HEK293 (cell line): ENCODE measurements around the gene DNAJB1.

Source experiments
- ZNF274 ChIP-seq, 2 experiments: fragments of 200-500 bp in 1 of 2; fragments of 450-650 bp in 1 of 2; sonication (Bioruptor generic) in 1 of 2; formaldehyde crosslinking in 1 of 2; IDR thresholded peaks; 2 replicates each; pipeline versions ENCODE4 v1.5.1 to v1.6.1; 2014 to 2016; ENCODE audit warnings: borderline replicate concordance in 1 of 2, inconsistent platforms in 1 of 2, low read length in 1 of 2, missing biosample characterization in 1 of 2, missing genetic modification characterization in 1 of 2
- TF ChIP-seq, protein P1 (sequence below): fragments of 450-650 bp; formaldehyde crosslinking; IDR thresholded peaks from 2 replicates; pipeline ENCODE4 v1.5.1; 2016; ENCODE audit warnings: missing biosample characterization, missing genetic modification characterization, borderline replicate concordance
- TF ChIP-seq, protein P2 (sequence below): fragments of 450-650 bp; formaldehyde crosslinking; IDR thresholded peaks from 2 replicates; pipeline ENCODE4 v1.5.1; 2016; ENCODE audit warnings: missing biosample characterization, missing genetic modification characterization
- TF ChIP-seq, protein P3 (sequence below): fragments of 450-650 bp; formaldehyde crosslinking; IDR thresholded peaks from 2 replicates; pipeline ENCODE4 v1.5.1; 2016; ENCODE audit warnings: missing biosample characterization, missing genetic modification characterization
- TF ChIP-seq, protein P4 (sequence below): fragments of 450-650 bp; formaldehyde crosslinking; IDR thresholded peaks from 2 replicates; pipeline ENCODE4 v1.5.1; 2017; ENCODE audit warnings: missing biosample characterization, missing genetic modification characterization

DNA sequence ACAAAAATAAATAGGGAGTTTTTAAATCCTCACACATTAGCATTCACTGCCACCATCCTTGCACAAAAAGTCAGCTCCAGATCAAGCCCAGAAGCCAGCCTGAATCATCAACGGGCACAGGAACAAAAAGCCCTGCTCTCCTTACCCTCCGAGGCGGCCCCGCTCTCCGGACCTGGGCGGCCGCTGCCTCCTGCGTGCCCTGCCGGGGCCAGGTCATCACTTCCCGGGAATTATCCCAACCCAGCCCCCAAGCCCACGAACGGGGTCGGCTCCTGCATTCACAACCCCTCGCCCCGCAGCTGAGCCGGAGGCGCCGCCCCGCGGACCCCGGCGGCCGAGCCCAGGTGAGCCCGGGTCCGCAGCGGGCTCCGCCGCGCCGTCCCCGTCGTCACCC is 754 bp downstream of the DNAJB1 start:
- TF ChIP-seq, protein P1, sequence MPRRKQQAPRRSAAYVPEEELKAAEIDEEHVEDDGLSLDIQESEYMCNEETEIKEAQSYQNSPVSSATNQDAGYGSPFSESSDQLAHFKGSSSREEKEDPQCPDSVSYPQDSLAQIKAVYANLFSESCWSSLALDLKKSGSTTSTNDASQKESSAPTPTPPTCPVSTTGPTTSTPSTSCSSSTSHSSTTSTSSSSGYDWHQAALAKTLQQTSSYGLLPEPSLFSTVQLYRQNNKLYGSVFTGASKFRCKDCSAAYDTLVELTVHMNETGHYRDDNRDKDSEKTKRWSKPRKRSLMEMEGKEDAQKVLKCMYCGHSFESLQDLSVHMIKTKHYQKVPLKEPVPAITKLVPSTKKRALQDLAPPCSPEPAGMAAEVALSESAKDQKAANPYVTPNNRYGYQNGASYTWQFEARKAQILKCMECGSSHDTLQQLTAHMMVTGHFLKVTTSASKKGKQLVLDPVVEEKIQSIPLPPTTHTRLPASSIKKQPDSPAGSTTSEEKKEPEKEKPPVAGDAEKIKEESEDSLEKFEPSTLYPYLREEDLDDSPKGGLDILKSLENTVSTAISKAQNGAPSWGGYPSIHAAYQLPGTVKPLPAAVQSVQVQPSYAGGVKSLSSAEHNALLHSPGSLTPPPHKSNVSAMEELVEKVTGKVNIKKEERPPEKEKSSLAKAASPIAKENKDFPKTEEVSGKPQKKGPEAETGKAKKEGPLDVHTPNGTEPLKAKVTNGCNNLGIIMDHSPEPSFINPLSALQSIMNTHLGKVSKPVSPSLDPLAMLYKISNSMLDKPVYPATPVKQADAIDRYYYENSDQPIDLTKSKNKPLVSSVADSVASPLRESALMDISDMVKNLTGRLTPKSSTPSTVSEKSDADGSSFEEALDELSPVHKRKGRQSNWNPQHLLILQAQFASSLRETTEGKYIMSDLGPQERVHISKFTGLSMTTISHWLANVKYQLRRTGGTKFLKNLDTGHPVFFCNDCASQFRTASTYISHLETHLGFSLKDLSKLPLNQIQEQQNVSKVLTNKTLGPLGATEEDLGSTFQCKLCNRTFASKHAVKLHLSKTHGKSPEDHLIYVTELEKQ, result no peak
- TF ChIP-seq, protein P2, sequence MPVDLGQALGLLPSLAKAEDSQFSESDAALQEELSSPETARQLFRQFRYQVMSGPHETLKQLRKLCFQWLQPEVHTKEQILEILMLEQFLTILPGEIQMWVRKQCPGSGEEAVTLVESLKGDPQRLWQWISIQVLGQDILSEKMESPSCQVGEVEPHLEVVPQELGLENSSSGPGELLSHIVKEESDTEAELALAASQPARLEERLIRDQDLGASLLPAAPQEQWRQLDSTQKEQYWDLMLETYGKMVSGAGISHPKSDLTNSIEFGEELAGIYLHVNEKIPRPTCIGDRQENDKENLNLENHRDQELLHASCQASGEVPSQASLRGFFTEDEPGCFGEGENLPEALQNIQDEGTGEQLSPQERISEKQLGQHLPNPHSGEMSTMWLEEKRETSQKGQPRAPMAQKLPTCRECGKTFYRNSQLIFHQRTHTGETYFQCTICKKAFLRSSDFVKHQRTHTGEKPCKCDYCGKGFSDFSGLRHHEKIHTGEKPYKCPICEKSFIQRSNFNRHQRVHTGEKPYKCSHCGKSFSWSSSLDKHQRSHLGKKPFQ (tag by site-specific recombination), result no peak
- TF ChIP-seq, protein P3, sequence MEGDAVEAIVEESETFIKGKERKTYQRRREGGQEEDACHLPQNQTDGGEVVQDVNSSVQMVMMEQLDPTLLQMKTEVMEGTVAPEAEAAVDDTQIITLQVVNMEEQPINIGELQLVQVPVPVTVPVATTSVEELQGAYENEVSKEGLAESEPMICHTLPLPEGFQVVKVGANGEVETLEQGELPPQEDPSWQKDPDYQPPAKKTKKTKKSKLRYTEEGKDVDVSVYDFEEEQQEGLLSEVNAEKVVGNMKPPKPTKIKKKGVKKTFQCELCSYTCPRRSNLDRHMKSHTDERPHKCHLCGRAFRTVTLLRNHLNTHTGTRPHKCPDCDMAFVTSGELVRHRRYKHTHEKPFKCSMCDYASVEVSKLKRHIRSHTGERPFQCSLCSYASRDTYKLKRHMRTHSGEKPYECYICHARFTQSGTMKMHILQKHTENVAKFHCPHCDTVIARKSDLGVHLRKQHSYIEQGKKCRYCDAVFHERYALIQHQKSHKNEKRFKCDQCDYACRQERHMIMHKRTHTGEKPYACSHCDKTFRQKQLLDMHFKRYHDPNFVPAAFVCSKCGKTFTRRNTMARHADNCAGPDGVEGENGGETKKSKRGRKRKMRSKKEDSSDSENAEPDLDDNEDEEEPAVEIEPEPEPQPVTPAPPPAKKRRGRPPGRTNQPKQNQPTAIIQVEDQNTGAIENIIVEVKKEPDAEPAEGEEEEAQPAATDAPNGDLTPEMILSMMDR (tag by site-specific recombination), result no peak
- TF ChIP-seq, protein P4, sequence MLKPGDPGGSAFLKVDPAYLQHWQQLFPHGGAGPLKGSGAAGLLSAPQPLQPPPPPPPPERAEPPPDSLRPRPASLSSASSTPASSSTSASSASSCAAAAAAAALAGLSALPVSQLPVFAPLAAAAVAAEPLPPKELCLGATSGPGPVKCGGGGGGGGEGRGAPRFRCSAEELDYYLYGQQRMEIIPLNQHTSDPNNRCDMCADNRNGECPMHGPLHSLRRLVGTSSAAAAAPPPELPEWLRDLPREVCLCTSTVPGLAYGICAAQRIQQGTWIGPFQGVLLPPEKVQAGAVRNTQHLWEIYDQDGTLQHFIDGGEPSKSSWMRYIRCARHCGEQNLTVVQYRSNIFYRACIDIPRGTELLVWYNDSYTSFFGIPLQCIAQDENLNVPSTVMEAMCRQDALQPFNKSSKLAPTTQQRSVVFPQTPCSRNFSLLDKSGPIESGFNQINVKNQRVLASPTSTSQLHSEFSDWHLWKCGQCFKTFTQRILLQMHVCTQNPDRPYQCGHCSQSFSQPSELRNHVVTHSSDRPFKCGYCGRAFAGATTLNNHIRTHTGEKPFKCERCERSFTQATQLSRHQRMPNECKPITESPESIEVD (tag by site-specific recombination), result no peak
- TF ChIP-seq ZNF274 (IDR thresholded peaks at IDR 0.05; ENCODE audit: low read length), result no peak
- TF ChIP-seq ZNF274 (tag by site-specific recombination; IDR thresholded peaks at IDR 0.05; ENCODE audit: borderline replicate concordance), result no peak
